ENCODE results near the gene CYGB. TPM values are rescaled to one million over a fixed set of nuclear protein-coding genes. Genes with fewer than 3 reads are reported as not detected.
A peak's percentile ranks its signal among the peaks of the same experiment; 100 is the strongest.

The CYGB gene
- total and polyA plus RNA-seq, 9 of the 15 experiments (the other 6 are each of a cell fraction or from before 2014, with no cell fraction given): 0.08 to 0.95 (median 0.18) TPM; not detected in 5

- no peak for TF ChIP-seq ZHX1 (conservative IDR thresholded peaks at IDR 0.05; ENCODE audit: low read length)
- TF ChIP-seq DACH1 (IDR thresholded peaks at IDR 0.05; ENCODE audit: partially characterized antibody): no peak
- TF ChIP-seq CLOCK (CRISPR knock-in tag; IDR thresholded peaks at IDR 0.05; ENCODE audit: borderline replicate concordance): no peak
- no peak for TF ChIP-seq ZNF311 (CRISPR knock-in tag; IDR thresholded peaks at IDR 0.05)
- peak; percentile 62 for TF ChIP-seq EHMT2 (IDR thresholded peaks at IDR 0.05)
- TF ChIP-seq ZNF592 (IDR thresholded peaks at IDR 0.05): no peak
- no peak for TF ChIP-seq EWSR1 (IDR thresholded peaks at IDR 0.05; ENCODE audit: borderline replicate concordance, low read depth, partially characterized antibody)
- TF ChIP-seq ZNF274 (IDR thresholded peaks at IDR 0.05; ENCODE audit: borderline replicate concordance, low read depth, low read length): no peak
- TF ChIP-seq POLR2B (IDR thresholded peaks at IDR 0.05; ENCODE audit: low read depth, partially characterized antibody): peak; percentile 36
- TF ChIP-seq NBN (IDR thresholded peaks at IDR 0.05; ENCODE audit: low read depth): 0 out of 2 replicates have a peak, but pooled peaks have one; percentile 41
- TF ChIP-seq KDM4B (IDR thresholded peaks at IDR 0.05; ENCODE audit: borderline replicate concordance in 2 of 2, low read depth in 1 of 2): no peak
- no peak for TF ChIP-seq BRF1 (IDR thresholded peaks at IDR 0.05; ENCODE audit: borderline replicate concordance, extremely low read depth, insufficient read length)
- no peak for TF ChIP-seq NCOR1 (IDR thresholded peaks at IDR 0.05)
- TF ChIP-seq GTF2E2 (tag; IDR thresholded peaks at IDR 0.05): no peak
- TF ChIP-seq ILF3 (IDR thresholded peaks at IDR 0.05; ENCODE audit: borderline replicate concordance): no peak
- peak; percentile 7 for TF ChIP-seq NCOA4 (IDR thresholded peaks at IDR 0.05; ENCODE audit: partially characterized antibody)
- no peak for TF ChIP-seq CREB3L1 (IDR thresholded peaks at IDR 0.05; ENCODE audit: borderline replicate concordance, low read depth)
Observed at GRCh38 chr17:76547642-76548202, 10.2 kb upstream of the CYGB start (continued).

All from K562 (cell line).